AG04450 (cell line): ENCODE data around the gene GFI1. TPM values are rescaled to one million over a fixed set of nuclear protein-coding genes. Genes with fewer than 3 reads are reported as not detected.

ENCODE experiments used
- CTCF ChIA-PET: fragments of 300-600, 350-600 bp; formaldehyde crosslinking; extraction: SDS; loops from one replicate; lab custom pipeline; 2022; ENCODE audit warnings: antibody characterized with exemption, inconsistent platforms; lab: Charles Lee
- POLR2A ChIA-PET: fragments of 350-600 bp; formaldehyde crosslinking; extraction: SDS; loops from one replicate; lab custom pipeline; 2021; ENCODE audit warnings: antibody characterized with exemption, inconsistent platforms; lab: Yijun Ruan, JAX
- DNase-seq: peaks from one replicate; pipeline ENCODE4 v3.0.0-alpha.2; 2011; ENCODE audit warnings: low read depth, low spot score
- H3K27ac ChIP-seq: one replicate; pipeline ENCODE4 v1.5.1; 2012; ENCODE audit warnings: low read depth, low read length, control low read depth
- H3K27me3 ChIP-seq: one replicate; pipeline ENCODE4 v1.6.0; 2012; ENCODE audit warnings: low read length; ENCODE audit not compliant: control insufficient read depth, insufficient read depth
- H3K4me3 ChIP-seq: 2 replicates; pipeline ENCODE4 v1.5.1; 2011; ENCODE audit warnings: mild to moderate bottlenecking, low read depth, low read length, control low read depth
- H3K9me3 ChIP-seq: 2 replicates; pipeline ENCODE4 v1.5.1; 2012; ENCODE audit warnings: low read length; ENCODE audit not compliant: control insufficient read depth, insufficient read depth
- CTCF ChIP-seq: IDR thresholded peaks from 2 replicates; pipeline ENCODE4 v1.5.1; 2011; ENCODE audit warnings: low read depth, low read length, control low read depth, inconsistent platforms
- polyA plus RNA-seq: library from polyadenylated mRNA; depleted of rRNA; stranded (reverse); fragments of >200 nt; gene quantifications from 2 replicates; pipeline ENCODE4 v1.2.3, GENCODE V29; 2011

GFI1 gene
- polyA plus RNA-seq, 1 experiment: 0.04 TPM

DNA sequence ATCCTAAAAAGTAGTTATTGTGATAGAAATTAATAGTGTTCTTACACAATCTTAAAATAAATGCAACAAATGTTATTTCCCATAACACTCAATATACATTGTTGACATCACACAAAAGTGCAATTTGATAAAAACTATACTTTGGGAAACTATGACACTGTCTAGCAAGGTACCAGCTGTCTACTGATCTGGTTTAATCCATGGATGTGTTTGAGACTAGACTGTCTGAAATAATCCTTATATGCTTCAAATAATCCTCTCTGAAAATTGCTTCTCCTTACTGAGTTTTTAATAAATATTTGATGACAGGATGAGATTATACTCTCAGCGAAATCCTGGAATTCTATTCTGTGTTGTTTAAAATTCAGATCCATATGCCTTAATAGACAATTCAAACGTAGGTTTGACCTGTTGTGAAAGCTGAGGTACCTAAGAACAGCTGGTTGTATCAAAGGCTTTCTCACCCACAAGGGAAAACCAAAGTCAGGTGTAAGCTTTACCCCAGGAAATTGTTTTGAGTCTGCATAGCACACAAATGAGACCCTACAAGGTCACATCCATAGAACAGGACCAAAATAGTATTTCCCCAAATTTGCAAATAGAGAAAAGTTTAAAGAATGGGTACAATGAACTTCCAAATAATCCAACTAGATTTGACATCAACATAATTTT lies 8.8 kb upstream of the GFI1 start:
- ChIA-PET POLR2A (no interaction called here), CTCF (no interaction called here)
- H3K27ac ChIP-seq: no peak overlapping the region

DNA sequence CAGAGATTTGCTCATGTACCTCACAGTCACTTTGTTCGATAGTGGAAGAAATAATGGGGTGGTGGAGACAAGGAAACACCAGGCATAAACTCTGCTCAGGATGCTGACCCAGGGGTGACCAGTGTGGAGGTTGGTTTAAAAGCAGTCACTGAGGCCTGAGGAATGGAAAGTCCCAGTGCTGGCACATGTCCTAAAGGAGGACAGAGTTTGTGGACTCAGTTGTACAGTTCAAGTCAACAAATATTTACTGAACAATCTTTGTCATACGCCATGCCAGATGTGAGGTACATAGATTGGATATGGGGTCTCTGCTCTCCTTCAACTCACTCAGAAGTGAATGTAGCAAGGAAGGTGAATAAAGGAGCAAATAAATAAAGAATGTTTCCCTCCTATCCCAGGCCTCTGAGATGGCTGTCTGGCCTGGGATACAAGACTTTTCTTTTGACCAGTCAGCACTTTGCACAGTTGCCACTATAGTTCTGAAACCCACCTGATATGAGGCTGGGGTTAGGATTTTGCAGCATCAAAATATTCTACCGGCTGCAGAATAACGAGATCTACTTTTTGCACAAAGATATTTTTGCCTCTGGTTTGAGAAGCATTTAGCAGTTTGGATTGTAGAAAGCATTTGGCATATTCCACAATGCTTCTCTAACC lies 7.9 kb upstream of the GFI1 start:
- DNase-seq: no peak
- no peaks in the 10 kb centered on the region for H3K27me3 ChIP-seq
- CTCF ChIA-PET: no interaction called here
- H3K9me3 ChIP-seq: no peaks in the 10 kb centered on the region
- no peak overlapping the region for H3K4me3 ChIP-seq
- no peak for TF ChIP-seq CTCF
- no peak overlapping the region for H3K27ac ChIP-seq
- POLR2A ChIA-PET: no interaction called here

More for the DNA sequence above, 8.8 kb upstream of the GFI1 start:
- DNase-seq: no peak
- Histone ChIP-seq H3K27me3 (no peaks in the 10 kb centered on the region), H3K4me3 (no peak overlapping the region), H3K9me3 (no peaks in the 10 kb centered on the region)
- TF ChIP-seq CTCF: no peak

DNA sequence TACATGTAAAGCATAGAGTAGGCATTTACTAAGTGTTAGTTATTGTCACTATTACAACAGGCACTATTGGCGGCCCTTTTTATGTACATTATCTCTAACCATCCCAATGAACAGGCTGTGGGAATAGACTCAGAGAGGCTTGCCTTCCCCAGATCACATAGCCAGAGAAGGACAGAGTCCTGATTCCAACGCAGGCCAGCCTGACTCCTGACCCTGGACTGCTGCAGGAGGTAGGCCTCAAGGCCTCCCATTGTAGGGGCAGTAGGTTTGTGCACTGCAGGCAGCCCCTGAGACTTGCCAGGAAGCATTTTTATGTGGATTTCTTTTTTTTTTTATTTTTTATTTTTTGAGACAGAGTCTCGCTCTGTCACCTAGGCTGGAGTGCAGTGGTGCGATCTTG lies 6.4 kb upstream of the GFI1 start:
- H3K9me3 ChIP-seq: no peaks in the 10 kb centered on the region
- ChIA-PET POLR2A (no interaction called here), CTCF (no interaction called here)
- DNase-seq: no peak
- TF ChIP-seq CTCF: no peak
- H3K27me3 ChIP-seq: peaks cover 7% of the 10 kb centered on the region
- no peak overlapping the region for H3K27ac ChIP-seq
- H3K4me3 ChIP-seq: no peak overlapping the region

DNA sequence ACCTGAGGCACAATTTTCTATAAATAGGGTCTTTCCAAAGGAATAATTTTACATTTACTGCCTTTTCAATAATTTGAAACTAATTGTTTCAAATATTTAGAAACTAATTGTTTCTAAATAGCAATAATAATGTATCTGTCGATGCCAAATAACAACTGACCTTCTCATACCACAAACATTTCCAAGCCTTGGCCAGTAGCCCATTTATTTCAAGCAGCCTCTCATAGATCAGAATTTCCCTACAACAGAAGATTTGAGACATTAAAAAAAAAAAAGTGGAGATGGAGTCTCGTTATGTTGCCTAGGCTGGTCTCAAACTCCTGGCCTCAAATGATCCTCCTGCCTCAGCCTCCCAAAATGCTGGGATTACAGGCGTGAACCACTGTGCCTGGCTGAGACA lies 2.1 kb upstream of the GFI1 start:
- Histone ChIP-seq H3K27ac (no peak overlapping the region), H3K9me3 (peaks cover under 1% of the 10 kb centered on the region; the same call in 1 of the 2 replicates), H3K4me3 (no peak overlapping the region), H3K27me3 (peaks cover 43% of the 10 kb centered on the region)
- POLR2A ChIA-PET: no interaction called here
- no peak for TF ChIP-seq CTCF
- CTCF ChIA-PET: no interaction called here
- DNase-seq: no peak

DNA sequence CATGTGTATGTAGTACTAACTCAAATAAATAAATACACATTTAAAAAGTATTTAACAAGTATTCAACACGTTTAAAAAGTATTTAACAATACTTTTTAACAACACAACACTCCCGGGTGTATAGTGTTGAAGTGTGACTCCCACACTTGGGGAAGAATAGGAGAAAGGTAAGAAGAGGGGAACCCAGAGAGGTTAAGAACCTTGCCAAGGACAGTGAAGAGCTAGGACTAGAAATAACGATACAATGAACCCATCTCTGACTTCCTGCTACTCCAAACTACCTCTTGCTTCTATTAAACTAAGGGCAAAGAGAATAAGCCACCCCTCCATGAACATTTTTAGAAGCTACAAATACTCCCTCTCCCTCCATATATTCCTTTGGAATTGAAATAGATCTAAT lies 1.7 kb upstream of the GFI1 start:
- ChIA-PET CTCF (no interaction called here), POLR2A (no interaction called here)
- TF ChIP-seq CTCF: no peak
- Histone ChIP-seq H3K4me3 (no peak overlapping the region), H3K27ac (no peak overlapping the region), H3K9me3 (peaks cover 3% of the 10 kb centered on the region; the same call in 1 of the 2 replicates), H3K27me3 (peaks cover 48% of the 10 kb centered on the region)
- DNase-seq: no peak
